OCI-LY7 (cell line): ENCODE results near the gene IL25. TPM values are rescaled to one million over a fixed set of nuclear protein-coding genes. Genes with fewer than 3 reads are reported as not detected.

Experiments
- BruUV-seq: library from RNA; stranded (reverse); fragments of 400-500 nt; replicated peaks from 2 replicates; lab custom pipeline; 2021; lab: Mats Ljungman, UMichigan
- CTCF ChIA-PET: fragments of 300-600 bp; sonication (Branson Sonifier 250); formaldehyde crosslinking; loops from one replicate; lab custom pipeline; 2022; ENCODE audit warnings: antibody characterized with exemption; ENCODE audit not compliant: unreplicated experiment; lab: Charles Lee
- POLR2A ChIA-PET: fragments of 300-600 bp; sonication (Branson Sonifier 250); formaldehyde crosslinking; loops from one replicate; lab custom pipeline; 2022; ENCODE audit warnings: antibody characterized with exemption; lab: Charles Lee
- DNase-seq: peaks from one replicate; pipeline ENCODE4 v3.0.0-alpha.2; 2015; ENCODE audit warnings: low spot score
- H2AFZ ChIP-seq: fragments of 200-600 bp; sonication (generic), shearing (Covaris generic); 2 replicates; pipeline ENCODE4 v1.6.1; 2014; ENCODE audit warnings: mild to moderate bottlenecking, antibody characterized with exemption, low read length, moderate library complexity
- H3K27ac ChIP-seq: fragments of 200-600 bp; sonication (generic); 2 replicates; pipeline ENCODE4 v1.5.1; 2014; ENCODE audit warnings: mixed run types, low read depth, mild to moderate bottlenecking, moderate library complexity, low read length, inconsistent platforms; ENCODE audit not compliant: poor library complexity, severe bottlenecking
- H3K36me3 ChIP-seq: fragments of 200-600 bp; sonication (generic); 2 replicates; pipeline ENCODE4 v1.6.1; 2014; ENCODE audit warnings: mild to moderate bottlenecking, antibody characterized with exemption, low read length, moderate library complexity, mixed read lengths; ENCODE audit not compliant: insufficient read depth
- H3K4me1 ChIP-seq: fragments of 200-600 bp; sonication (generic); 2 replicates; pipeline ENCODE4 v1.5.1; 2014; ENCODE audit warnings: mild to moderate bottlenecking, low read length; ENCODE audit not compliant: insufficient read depth, poor library complexity, severe bottlenecking
- H3K4me2 ChIP-seq: fragments of 200-600 bp; sonication (generic); 2 replicates; pipeline ENCODE4 v1.6.1; 2014; ENCODE audit warnings: mild to moderate bottlenecking, low read length
- H3K4me3 ChIP-seq: fragments of 200-600 bp; sonication (generic); 2 replicates; pipeline ENCODE4 v1.5.1; 2014; ENCODE audit warnings: mild to moderate bottlenecking, low read depth, low read length; ENCODE audit not compliant: poor library complexity, severe bottlenecking
- H3K79me2 ChIP-seq: fragments of 200-600 bp; sonication (generic); 2 replicates; pipeline ENCODE4 v1.6.1; 2016; ENCODE audit warnings: low read depth, mild to moderate bottlenecking, low read length, moderate library complexity, mixed read lengths; ENCODE audit not compliant: insufficient read depth
- H3K9me2 ChIP-seq: fragments of 200-600 bp; sonication (generic); 2 replicates; pipeline ENCODE4 v1.6.1; 2016; ENCODE audit warnings: mild to moderate bottlenecking, low read length, mixed read lengths; ENCODE audit not compliant: insufficient read depth
- H3K9me3 ChIP-seq: fragments of 200-600 bp; sonication (generic); 2 replicates; pipeline ENCODE4 v1.6.1; 2014; ENCODE audit warnings: mild to moderate bottlenecking, mixed run types, low read length, mixed read lengths
- H4K20me1 ChIP-seq: fragments of 200-600 bp; sonication (generic); 2 replicates; pipeline ENCODE4 v1.6.1; 2014; ENCODE audit warnings: mild to moderate bottlenecking, antibody characterized with exemption, low read length, moderate library complexity, mixed read lengths; ENCODE audit not compliant: insufficient read depth
- CTCF ChIP-seq: fragments of 200-600 bp; sonication (generic); conservative IDR thresholded peaks from 2 replicates; pipeline ENCODE4 v1.5.1; 2014; ENCODE audit warnings: mild to moderate bottlenecking, antibody characterized with exemption, low read length, moderate library complexity, mixed read lengths
- EZH2phosphoT487 ChIP-seq: fragments of 200-600 bp; sonication (generic); IDR thresholded peaks from 2 replicates; pipeline ENCODE4 v1.6.1; 2018; ENCODE audit warnings: low read depth, borderline replicate concordance, mild to moderate bottlenecking, mixed run types, antibody characterized with exemption, low read length, moderate library complexity, mixed read lengths
- intact Hi-C: fragments of 100-400 bp; cut with micrococcal nuclease; formaldehyde crosslinking; loops from one replicate; pipeline ENCODE4 v1.10.0; 2022; ENCODE audit not compliant: unreplicated experiment
- total RNA-seq, 2 experiments: library from RNA; depleted of rRNA in 1 of 2; stranded (reverse); fragments of >200 nt in 1 of 2; shearing (Covaris generic) in 1 of 2; gene quantifications; 2 replicates each; pipeline ENCODE4 v1.2.3, GENCODE V29; 2014 to 2022

IL25 gene
- total RNA-seq, 2 experiments from 2014 or later: not detected

GRCh38 chr14:23358042-23358441 is 14.6 kb upstream of the IL25 start:
- no peaks in the 10 kb centered on the region for H3K36me3 ChIP-seq
- no peak for DNase-seq
- CTCF ChIA-PET: no interaction called here
- H3K4me1 ChIP-seq: no peaks in the 10 kb centered on the region
- H3K79me2 ChIP-seq: no peaks in the 10 kb centered on the region
- H2AFZ ChIP-seq: no peak overlapping the region
- no TSS peak for BruUV-seq
- TF ChIP-seq EZH2phosphoT487 (no peak), CTCF (no peak)
- H3K9me2 ChIP-seq: no peaks in the 10 kb centered on the region
- H4K20me1 ChIP-seq: no peaks in the 10 kb centered on the region
- no peak overlapping the region for H3K27ac ChIP-seq
- H3K4me2 ChIP-seq: no peak overlapping the region
- no peak overlapping the region for H3K4me3 ChIP-seq
- no peaks in the 10 kb centered on the region for H3K9me3 ChIP-seq
- intact Hi-C loops: no loop called here
- POLR2A ChIA-PET: no interaction called here

GRCh38 chr14:23358553-23359166 is 13.9 kb upstream of the IL25 start:
- H2AFZ ChIP-seq: no peak overlapping the region
- H3K27ac ChIP-seq: no peak overlapping the region
- no peaks in the 10 kb centered on the region for H3K9me3 ChIP-seq
- H3K4me1 ChIP-seq: no peaks in the 10 kb centered on the region
- intact Hi-C loops: no loop called here
- no TSS peak for BruUV-seq
- no peaks in the 10 kb centered on the region for H4K20me1 ChIP-seq
- TF ChIP-seq CTCF (no peak), EZH2phosphoT487 (no peak)
- H3K4me2 ChIP-seq: no peak overlapping the region
- no peak for DNase-seq
- H3K36me3 ChIP-seq: no peaks in the 10 kb centered on the region
- ChIA-PET CTCF (no interaction called here), POLR2A (no interaction called here)
- no peak overlapping the region for H3K4me3 ChIP-seq
- no peaks in the 10 kb centered on the region for H3K79me2 ChIP-seq
- no peaks in the 10 kb centered on the region for H3K9me2 ChIP-seq

GRCh38 chr14:23359167-23359626 is 13.4 kb upstream of the IL25 start:
- Histone ChIP-seq H3K9me2 (no peaks in the 10 kb centered on the region), H3K9me3 (no peaks in the 10 kb centered on the region), H3K36me3 (no peaks in the 10 kb centered on the region), H3K4me2 (no peak overlapping the region), H4K20me1 (no peaks in the 10 kb centered on the region), H3K4me3 (no peak overlapping the region), H3K4me1 (no peaks in the 10 kb centered on the region), H3K79me2 (no peaks in the 10 kb centered on the region), H3K27ac (no peak overlapping the region), H2AFZ (no peak overlapping the region)
- POLR2A ChIA-PET: no interaction called here
- intact Hi-C loops: no loop called here
- TF ChIP-seq EZH2phosphoT487: no peak
- DNase-seq: no peak
- CTCF ChIA-PET: no interaction called here
- no TSS peak for BruUV-seq
